ENCODE measurements around the gene COL15A1.

DNA sequence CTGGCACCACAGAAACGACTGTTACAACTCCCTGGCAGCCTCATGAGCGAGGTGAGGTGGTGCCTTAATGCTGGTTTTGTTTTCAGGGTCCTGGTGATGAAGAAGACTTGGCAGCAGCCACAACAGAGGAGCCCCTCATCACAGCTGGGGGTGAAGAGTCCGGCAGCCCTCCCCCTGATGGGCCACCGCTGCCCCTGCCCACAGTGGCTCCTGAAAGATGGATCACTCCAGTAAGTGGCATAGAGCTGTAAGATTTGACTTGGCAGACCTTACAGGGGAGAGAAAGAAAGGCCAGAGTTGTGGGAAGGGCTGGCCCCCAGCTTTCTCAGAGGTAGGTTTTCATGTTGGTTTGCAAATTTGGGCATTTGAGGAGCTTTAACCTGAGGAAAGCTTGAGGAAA lies 72.2 kb downstream of the COL15A1 start:
- no peak for TF ChIP-seq POLR2A (IDR thresholded peaks at IDR 0.05)
- TF ChIP-seq, protein P1, sequence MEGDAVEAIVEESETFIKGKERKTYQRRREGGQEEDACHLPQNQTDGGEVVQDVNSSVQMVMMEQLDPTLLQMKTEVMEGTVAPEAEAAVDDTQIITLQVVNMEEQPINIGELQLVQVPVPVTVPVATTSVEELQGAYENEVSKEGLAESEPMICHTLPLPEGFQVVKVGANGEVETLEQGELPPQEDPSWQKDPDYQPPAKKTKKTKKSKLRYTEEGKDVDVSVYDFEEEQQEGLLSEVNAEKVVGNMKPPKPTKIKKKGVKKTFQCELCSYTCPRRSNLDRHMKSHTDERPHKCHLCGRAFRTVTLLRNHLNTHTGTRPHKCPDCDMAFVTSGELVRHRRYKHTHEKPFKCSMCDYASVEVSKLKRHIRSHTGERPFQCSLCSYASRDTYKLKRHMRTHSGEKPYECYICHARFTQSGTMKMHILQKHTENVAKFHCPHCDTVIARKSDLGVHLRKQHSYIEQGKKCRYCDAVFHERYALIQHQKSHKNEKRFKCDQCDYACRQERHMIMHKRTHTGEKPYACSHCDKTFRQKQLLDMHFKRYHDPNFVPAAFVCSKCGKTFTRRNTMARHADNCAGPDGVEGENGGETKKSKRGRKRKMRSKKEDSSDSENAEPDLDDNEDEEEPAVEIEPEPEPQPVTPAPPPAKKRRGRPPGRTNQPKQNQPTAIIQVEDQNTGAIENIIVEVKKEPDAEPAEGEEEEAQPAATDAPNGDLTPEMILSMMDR (IDR thresholded peaks at IDR 0.05), result no peak
- no peak for TF ChIP-seq POLR2AphosphoS5 (IDR thresholded peaks at IDR 0.05)
- no peak for TF ChIP-seq EP300 (IDR thresholded peaks at IDR 0.05)

Measured in stomach (tissue), 4 donors.